Activated CD8-positive, alpha-beta memory T cell treated with anti-CD3 and anti-CD28 coated beads, Interleukin-2, amount 10 ng/mL, durations not matched to agents 7 days and 5 days (primary cell): ENCODE data around the gene AAR2. TPM values are rescaled to one million over a fixed set of nuclear protein-coding genes. Genes with fewer than 3 reads are reported as not detected.

Experiments used
- total RNA-seq, 2 experiments: library from RNA; stranded (reverse); gene quantifications; one replicate each; pipeline ENCODE4 v1.2.3, GENCODE V29; 2021

The AAR2 gene
- total RNA-seq, 2 experiments from 2014 or later: 18.9 to 23.9 TPM

Other genes with a start within 250 kb of the AAR2 start
- under 1 TPM in 1 of 2 experiments, not detected in 1; 0.28 TPM for gene EPB41L1, start 81.7 kb upstream of the AAR2 start, total RNA-seq
- 10 to 100 TPM; 18.8 to 19.6 TPM for gene DLGAP4, start 69.9 kb downstream of the AAR2 start, total RNA-seq